GM12891 (cell line): ENCODE measurements around the gene CPED1.
"Not testable (repeated sequence)": the region's sequence is repeated elsewhere in the genome, so short reads cannot be mapped to it uniquely, and the experiment has no call there.

Source experiments
- DNase-seq: peaks from one replicate; pipeline ENCODE4 v3.0.0; 2011; ENCODE audit warnings: low spot score; ENCODE audit not compliant: insufficient read length
- FAIRE-seq: peaks from 2 replicates; lab custom pipeline; 2011; peaks lifted over from hg19 to GRCh38; lab: Jason Lieb, UNC
- PAX5 ChIP-seq: IDR thresholded peaks from 2 replicates; pipeline ENCODE4 v1.6.1; 2011; ENCODE audit warnings: low read length, moderate library complexity, mild to moderate bottlenecking; ENCODE audit not compliant: insufficient read depth, severe bottlenecking
- POLR2A ChIP-seq: IDR thresholded peaks from 2 replicates; pipeline ENCODE4 v1.6.1; 2011; ENCODE audit warnings: low read depth, low read length, control low read depth
- POLR2AphosphoS5 ChIP-seq: IDR thresholded peaks from 2 replicates; pipeline ENCODE4 v1.6.1; 2011; ENCODE audit warnings: low read depth, low read length, control low read depth
- POU2F2 ChIP-seq: IDR thresholded peaks from 2 replicates; pipeline ENCODE4 v1.6.1; 2011; ENCODE audit warnings: low read depth, mild to moderate bottlenecking, control low read depth, low read length, moderate library complexity
- SPI1 ChIP-seq: IDR thresholded peaks from 2 replicates; pipeline ENCODE4 v1.6.1; 2011; ENCODE audit warnings: low read depth, low read length, control low read depth
- TAF1 ChIP-seq: IDR thresholded peaks from 2 replicates; pipeline ENCODE4 v1.6.1; 2011; ENCODE audit warnings: low read depth, low read length, control low read depth

Gene CPED1

GRCh38 chr7:121034929-121035328 is 46.4 kb downstream of the CPED1 start:
- no peak for FAIRE-seq
- TF ChIP-seq POLR2A, result no peak
- no peak for DNase-seq

DNA sequence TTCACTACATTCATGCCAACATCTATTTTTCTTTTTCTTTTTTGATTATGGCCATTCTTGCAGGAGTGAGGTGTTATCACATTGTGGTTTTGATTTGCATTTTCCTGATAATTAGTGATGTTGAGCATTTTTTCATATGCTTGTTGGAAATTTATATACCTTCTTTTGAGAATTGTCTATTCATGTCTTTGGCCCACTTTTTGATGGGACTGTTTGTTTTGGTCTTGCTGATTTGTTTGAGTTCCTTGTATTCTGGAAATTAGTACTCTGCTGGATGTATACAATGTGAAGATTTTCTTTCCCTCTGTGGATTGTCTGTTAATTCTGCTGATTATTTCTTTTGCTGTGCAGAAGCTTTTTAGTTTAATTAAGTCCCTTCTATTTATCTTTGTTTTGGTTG is 48.3 kb downstream of the CPED1 start:
- FAIRE-seq, DNase-seq: not testable (repeated sequence)

GRCh38 chr7:121037329-121037728 is 48.8 kb downstream of the CPED1 start:
- FAIRE-seq, DNase-seq: not testable (repeated sequence)

DNA sequence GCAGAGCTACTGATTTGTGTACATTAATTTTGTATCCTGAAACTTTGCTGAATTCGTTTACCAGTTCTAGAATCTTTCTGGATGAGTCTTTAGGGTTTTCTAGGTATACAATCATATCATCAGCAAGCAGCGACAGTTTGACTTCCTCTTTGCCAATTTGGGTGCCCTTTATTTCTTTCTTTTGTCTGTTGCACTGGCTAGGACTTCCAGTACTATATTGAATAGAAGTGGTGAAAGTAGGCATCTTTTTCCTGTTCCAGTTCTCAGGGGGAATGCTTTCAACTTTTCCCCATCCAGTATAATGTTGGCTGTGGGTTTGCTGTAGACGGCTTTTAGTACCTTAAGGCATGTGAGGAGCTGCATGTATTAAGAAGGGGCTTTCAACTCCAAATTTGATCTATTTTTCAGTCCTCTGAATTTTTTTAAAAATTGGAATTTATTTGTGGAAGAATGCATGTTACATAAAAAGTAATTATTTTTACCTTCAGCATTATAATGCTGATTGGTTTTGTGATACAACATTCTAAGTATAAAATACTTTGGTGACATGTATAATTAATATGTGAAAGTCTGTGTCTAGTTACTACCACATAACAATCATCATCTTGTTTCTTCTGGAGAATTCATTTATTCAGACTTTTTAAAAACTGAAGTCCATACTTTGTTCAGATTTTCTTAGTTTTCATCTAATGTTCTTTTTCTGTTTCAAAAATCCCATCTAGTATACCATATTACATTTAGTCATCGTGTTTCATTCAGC is 49.6 kb downstream of the CPED1 start:
- TF ChIP-seq TAF1, result no peak
- FAIRE-seq, result no peak
- DNase-seq, result no peak

GRCh38 chr7:121038717-121039509 is 50.4 kb downstream of the CPED1 start:
- DNase-seq (no peak), FAIRE-seq (no peak)
- TF ChIP-seq POLR2AphosphoS5 (no peak), TAF1 (no peak), PAX5 (no peak), POU2F2 (no peak), POLR2A (no peak)

DNA sequence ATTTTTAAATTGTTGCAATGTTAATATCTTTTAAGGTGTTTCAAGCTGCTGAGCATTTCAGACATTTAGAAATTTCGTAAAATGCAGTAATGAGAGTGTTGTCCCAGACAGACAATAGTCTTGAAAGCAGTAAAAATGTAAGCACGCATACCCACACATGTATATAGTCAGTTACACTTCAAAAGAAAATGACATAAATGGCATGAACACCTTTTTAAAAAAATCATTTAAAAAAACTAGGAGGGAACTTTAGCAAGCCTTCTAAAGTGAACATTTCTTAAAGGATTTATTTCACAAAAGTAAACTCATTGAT is 51.0 kb downstream of the CPED1 start:
- TF ChIP-seq POLR2AphosphoS5 (no peak), POLR2A (no peak), SPI1 (no peak), TAF1 (no peak), POU2F2 (no peak), PAX5 (no peak)
- no peak for DNase-seq
- FAIRE-seq, result no peak

GRCh38 chr7:121039994-121040393 is 51.5 kb downstream of the CPED1 start:
- TF ChIP-seq SPI1 (no peak), POLR2AphosphoS5 (no peak), POLR2A (no peak), POU2F2 (no peak), PAX5 (no peak), TAF1 (no peak)
- no peak for DNase-seq
- FAIRE-seq, result no peak

- DNase-seq (no peak), FAIRE-seq (no peak)
- TF ChIP-seq TAF1 (no peak), POLR2A (no peak), POU2F2 (no peak), SPI1 (no peak), POLR2AphosphoS5 (no peak), PAX5 (no peak)
These were observed 53.1 kb downstream of the CPED1 start for GRCh38 chr7:121041516-121042148.

GRCh38 chr7:121042195-121042594 is 53.7 kb downstream of the CPED1 start:
- FAIRE-seq (no peak), DNase-seq (no peak)
- TF ChIP-seq TAF1 (no peak), PAX5 (no peak), SPI1 (no peak), POU2F2 (no peak), POLR2AphosphoS5 (no peak), POLR2A (no peak)

DNA sequence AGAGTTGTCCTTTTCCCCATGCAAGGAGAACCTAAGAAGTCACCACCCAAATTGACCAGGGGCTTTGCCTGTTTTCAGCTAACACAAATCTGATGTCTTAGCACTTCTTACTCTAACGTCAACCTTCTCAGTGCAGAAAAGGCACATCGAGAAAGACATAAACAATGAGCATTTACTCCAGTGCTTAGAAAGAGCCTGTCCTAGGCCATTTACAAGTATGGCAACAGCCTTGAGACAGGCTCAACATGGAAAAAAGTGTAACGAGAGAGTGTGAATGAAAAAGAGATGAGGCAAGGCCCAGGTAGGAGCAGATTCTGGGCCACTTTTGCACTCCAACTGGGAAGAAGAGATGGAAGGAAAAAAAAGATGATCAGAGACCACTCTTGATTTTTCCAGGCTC is 54.4 kb downstream of the CPED1 start:
- FAIRE-seq (no peak), DNase-seq (no peak)
- no peak for TF ChIP-seq POLR2A
- no peak for TF ChIP-seq POU2F2
- no peak for TF ChIP-seq POLR2AphosphoS5
- no peak for TF ChIP-seq TAF1
- no peak for TF ChIP-seq PAX5
- TF ChIP-seq SPI1, result no peak

DNA sequence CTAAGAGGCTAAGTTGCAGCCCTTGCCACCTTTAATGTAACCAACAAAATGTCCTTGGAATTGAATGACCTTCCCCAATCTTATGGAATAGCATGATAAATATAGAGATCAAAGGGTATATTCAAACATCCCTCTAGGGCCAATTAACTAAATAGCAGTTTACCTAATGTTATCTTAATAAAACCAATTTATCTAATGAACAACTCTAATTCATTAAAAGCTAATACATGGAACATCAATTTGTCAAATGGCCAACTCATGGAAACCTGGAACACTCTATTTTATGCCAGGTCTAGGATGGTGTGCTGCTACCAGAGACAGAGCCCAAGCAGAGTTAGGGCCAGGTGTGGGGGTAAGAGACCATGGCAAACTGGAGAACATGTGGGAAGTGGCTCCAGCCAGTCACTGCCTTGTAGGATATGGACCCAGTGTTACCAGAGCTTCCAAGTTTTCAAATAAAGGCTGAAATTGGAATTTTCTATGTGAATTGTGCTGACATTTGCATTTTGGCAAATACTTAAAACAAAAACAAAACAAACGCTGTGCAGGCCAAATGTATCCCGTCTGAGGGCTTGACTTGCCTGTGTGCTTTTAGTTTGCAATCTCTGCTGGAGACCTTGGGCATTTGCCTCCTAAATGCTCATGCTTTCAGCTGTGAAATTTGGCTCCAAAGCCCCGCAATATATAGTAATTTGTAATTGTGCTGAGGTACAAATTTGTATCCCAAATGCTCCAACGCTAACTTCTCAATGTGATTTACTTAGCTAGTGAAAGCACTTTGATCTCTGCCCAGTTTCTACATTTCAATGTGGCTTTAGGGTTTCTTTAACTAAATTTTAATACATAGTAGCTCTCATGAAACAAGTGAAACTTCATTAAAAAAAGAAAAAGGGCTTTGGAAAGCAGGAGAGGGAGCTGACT is 55.1 kb downstream of the CPED1 start:
- FAIRE-seq, result no peak
- TF ChIP-seq PAX5 (no peak), POLR2AphosphoS5 (no peak), POU2F2 (no peak), TAF1 (no peak), POLR2A (no peak), SPI1 (no peak)
- no peak for DNase-seq
